Measurements from ENCODE around the gene EDIL3.

EDIL3 gene

GRCh38 chr5:83911367-83911919, 473.2 kb downstream of the EDIL3 start:
- DNase-seq (ENCODE audit: low read depth), result no peak

- DNase-seq (ENCODE audit: low read depth), result no peak
These were observed 484.4 kb downstream of the EDIL3 start for GRCh38 chr5:83900306-83900705.

DNA sequence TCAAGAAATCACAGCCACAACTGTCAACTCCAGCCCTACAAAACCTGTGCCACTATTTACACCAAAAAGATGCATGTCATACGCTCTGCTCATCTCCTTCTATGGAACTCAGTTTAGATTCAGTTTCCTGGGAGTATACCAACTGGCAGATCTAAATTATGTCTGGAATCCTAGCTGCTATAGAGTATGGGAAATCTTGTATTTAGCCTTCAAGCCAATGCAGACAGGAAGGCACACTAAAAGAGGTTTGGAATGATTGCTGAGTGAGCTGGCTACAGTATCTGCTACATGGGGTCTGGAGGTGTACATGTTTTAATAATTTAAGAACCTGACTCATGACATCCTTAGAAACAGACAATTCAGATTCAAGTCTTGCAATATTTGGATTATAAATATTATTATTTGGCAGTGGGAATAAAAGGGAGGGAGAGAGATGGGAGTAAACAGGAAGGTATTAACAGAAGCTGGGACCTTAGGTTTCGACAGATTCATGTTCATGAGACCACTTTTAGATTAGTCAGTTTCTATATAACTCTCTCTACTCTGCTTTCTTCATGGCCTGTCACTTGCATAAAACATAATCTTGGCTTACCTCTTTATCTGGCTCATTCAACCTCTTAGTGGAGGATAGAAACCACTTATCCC, 485.2 kb downstream of the EDIL3 start:
- DNase-seq (ENCODE audit: low read depth), result no peak

- no peak for DNase-seq (ENCODE audit: low read depth)
These were observed 488.8 kb downstream of the EDIL3 start for GRCh38 chr5:83895860-83896259.

- no peak for DNase-seq (ENCODE audit: low read depth)
These were observed 493.4 kb downstream of the EDIL3 start for GRCh38 chr5:83891261-83891660.

Measured in activated T-cell treated with anti-CD3 and anti-CD28 coated beads for 1 hour (primary cell).